H1 (cell line): ENCODE measurements around the gene BORA.

Source experiments
- CHD1 ChIP-seq: IDR thresholded peaks from 2 replicates; pipeline ENCODE4 v1.6.1; 2012; ENCODE audit warnings: low read depth, low read length, improper control_type of control experiment
- EP300 ChIP-seq, 2 experiments: IDR thresholded peaks; 1 replicate in 1 of 2; 2 replicates in 1 of 2; pipeline ENCODE4 v1.6.1; 2011 to 2012; ENCODE audit warnings: low read depth in 2 of 2, low read length in 2 of 2, mild to moderate bottlenecking in 2 of 2, borderline replicate concordance in 1 of 2, inconsistent platforms in 1 of 2, moderate library complexity in 1 of 2
- JUND ChIP-seq: IDR thresholded peaks from 2 replicates; pipeline ENCODE4 v1.6.1; 2011; ENCODE audit warnings: mild to moderate bottlenecking, improper control_type of control experiment, low read length
- MAX ChIP-seq: IDR thresholded peaks from 2 replicates; pipeline ENCODE4 v1.6.1; 2012; ENCODE audit warnings: inconsistent platforms
- PHF8 ChIP-seq: fragments of 200-600 bp; sonication (generic); conservative IDR thresholded peaks from 2 replicates; pipeline ENCODE4 v1.7.1; 2012; ENCODE audit warnings: low read depth, mild to moderate bottlenecking, inconsistent platforms, low read length, moderate library complexity
- POLR2A ChIP-seq, 2 experiments: IDR thresholded peaks; 1 replicate in 1 of 2; 2 replicates in 1 of 2; pipeline ENCODE4 v1.6.1; 2011; ENCODE audit warnings: low read depth in 2 of 2, low read length in 2 of 2, mild to moderate bottlenecking in 2 of 2; ENCODE audit errors: control extremely low read depth in 1 of 2
- TCF12 ChIP-seq: IDR thresholded peaks from 2 replicates; pipeline ENCODE4 v1.6.1; 2011; ENCODE audit warnings: low read depth, mild to moderate bottlenecking, low read length
- TF ChIP-seq, protein P1 (sequence below), 3 experiments: IDR thresholded peaks; 1 replicate in 2 of 3; 2 replicates in 1 of 3; pipeline versions ENCODE4 v1.5.1 to v1.6.1; 2011; ENCODE audit warnings: low read length in 3 of 3, mild to moderate bottlenecking in 3 of 3, inconsistent platforms in 2 of 3, low read depth in 1 of 3, moderate library complexity in 1 of 3; ENCODE audit not compliant: insufficient read depth in 1 of 3; ENCODE audit errors: control extremely low read depth in 1 of 3

GRCh38 chr13:72782717-72783116, 55.0 kb downstream of the BORA start:
- TF ChIP-seq, protein P1, sequence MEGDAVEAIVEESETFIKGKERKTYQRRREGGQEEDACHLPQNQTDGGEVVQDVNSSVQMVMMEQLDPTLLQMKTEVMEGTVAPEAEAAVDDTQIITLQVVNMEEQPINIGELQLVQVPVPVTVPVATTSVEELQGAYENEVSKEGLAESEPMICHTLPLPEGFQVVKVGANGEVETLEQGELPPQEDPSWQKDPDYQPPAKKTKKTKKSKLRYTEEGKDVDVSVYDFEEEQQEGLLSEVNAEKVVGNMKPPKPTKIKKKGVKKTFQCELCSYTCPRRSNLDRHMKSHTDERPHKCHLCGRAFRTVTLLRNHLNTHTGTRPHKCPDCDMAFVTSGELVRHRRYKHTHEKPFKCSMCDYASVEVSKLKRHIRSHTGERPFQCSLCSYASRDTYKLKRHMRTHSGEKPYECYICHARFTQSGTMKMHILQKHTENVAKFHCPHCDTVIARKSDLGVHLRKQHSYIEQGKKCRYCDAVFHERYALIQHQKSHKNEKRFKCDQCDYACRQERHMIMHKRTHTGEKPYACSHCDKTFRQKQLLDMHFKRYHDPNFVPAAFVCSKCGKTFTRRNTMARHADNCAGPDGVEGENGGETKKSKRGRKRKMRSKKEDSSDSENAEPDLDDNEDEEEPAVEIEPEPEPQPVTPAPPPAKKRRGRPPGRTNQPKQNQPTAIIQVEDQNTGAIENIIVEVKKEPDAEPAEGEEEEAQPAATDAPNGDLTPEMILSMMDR (IDR thresholded peaks at IDR 0.05; ENCODE audit: control extremely low read depth in 1 of 3, insufficient read depth in 1 of 3, low read depth in 1 of 3, low read length in 3 of 3) = no peak
- no peak for TF ChIP-seq MAX
- no peak for TF ChIP-seq JUND
- no peak for TF ChIP-seq CHD1
- no peak for TF ChIP-seq PHF8
- TF ChIP-seq POLR2A (IDR thresholded peaks at IDR 0.05; ENCODE audit: control extremely low read depth in 1 of 2, low read depth in 2 of 2, low read length in 2 of 2) = no peak
- no peak for TF ChIP-seq EP300 (IDR thresholded peaks at IDR 0.05; ENCODE audit: borderline replicate concordance in 1 of 2, low read depth in 2 of 2, low read length in 2 of 2)
- TF ChIP-seq TCF12 = no peak
